ENCODE data around the gene FUOM.

- TF ChIP-seq CREB1 (IDR thresholded peaks at IDR 0.05) (no peak), EZH2 (IDR thresholded peaks at IDR 0.05; ENCODE audit: low read depth, low read length, severe bottlenecking) (no peak), CHD7 (IDR thresholded peaks at IDR 0.05; ENCODE audit: insufficient replicate concordance, low read length) (no peak)
- TF ChIP-seq, protein P1, sequence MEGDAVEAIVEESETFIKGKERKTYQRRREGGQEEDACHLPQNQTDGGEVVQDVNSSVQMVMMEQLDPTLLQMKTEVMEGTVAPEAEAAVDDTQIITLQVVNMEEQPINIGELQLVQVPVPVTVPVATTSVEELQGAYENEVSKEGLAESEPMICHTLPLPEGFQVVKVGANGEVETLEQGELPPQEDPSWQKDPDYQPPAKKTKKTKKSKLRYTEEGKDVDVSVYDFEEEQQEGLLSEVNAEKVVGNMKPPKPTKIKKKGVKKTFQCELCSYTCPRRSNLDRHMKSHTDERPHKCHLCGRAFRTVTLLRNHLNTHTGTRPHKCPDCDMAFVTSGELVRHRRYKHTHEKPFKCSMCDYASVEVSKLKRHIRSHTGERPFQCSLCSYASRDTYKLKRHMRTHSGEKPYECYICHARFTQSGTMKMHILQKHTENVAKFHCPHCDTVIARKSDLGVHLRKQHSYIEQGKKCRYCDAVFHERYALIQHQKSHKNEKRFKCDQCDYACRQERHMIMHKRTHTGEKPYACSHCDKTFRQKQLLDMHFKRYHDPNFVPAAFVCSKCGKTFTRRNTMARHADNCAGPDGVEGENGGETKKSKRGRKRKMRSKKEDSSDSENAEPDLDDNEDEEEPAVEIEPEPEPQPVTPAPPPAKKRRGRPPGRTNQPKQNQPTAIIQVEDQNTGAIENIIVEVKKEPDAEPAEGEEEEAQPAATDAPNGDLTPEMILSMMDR (IDR thresholded peaks at IDR 0.05; ENCODE audit: control extremely low read depth in 1 of 3, insufficient read depth in 1 of 3, low read depth in 1 of 3, low read length in 3 of 3): no peak
Measured at GRCh38 chr10:133388236-133388972, 30.6 kb upstream of the FUOM start.
